DMS53 treated with DMSO at 0.1 percent for 48 hours (cell line): Measurements from ENCODE around the gene POU3F2.
A peak's percentile ranks its signal among the peaks of the same experiment; 100 is the strongest.

ENCODE experiments used
- DNase-seq: peaks from one replicate; lab custom pipeline; 2025; ENCODE audit not compliant: unreplicated experiment; lab: John Stamatoyannopoulos, UW

Gene POU3F2

GRCh38 chr6:98834060-98835031 is at the start of gene POU3F2:
TSS of gene POU3F2 (plus strand) at chr6:98834574. CDS start at chr6:98834874, 300 bp downstream.
- DNase-seq, result peak; percentile 87

GRCh38 chr6:98787435-98787834 is 46.9 kb upstream of the POU3F2 start:
- DNase-seq, result no peak

- no peak for DNase-seq
Observed at GRCh38 chr6:98787961-98788360, 46.4 kb upstream of the POU3F2 start.

GRCh38 chr6:98794307-98794842 is 40.0 kb upstream of the POU3F2 start:
- no peak for DNase-seq

- no peak for DNase-seq
Observed at GRCh38 chr6:98797217-98797994, 37.0 kb upstream of the POU3F2 start.

- DNase-seq, result no peak
Observed at GRCh38 chr6:98800866-98801265, 33.5 kb upstream of the POU3F2 start.

- DNase-seq, result no peak
Observed at GRCh38 chr6:98808541-98809210, 25.7 kb upstream of the POU3F2 start.

- DNase-seq, result no peak
Observed at GRCh38 chr6:98812220-98812619, 22.2 kb upstream of the POU3F2 start.

GRCh38 chr6:98816799-98817198 is 17.6 kb upstream of the POU3F2 start:
- DNase-seq, result no peak

GRCh38 chr6:98821756-98822405 is 12.5 kb upstream of the POU3F2 start:
- no peak for DNase-seq

GRCh38 chr6:98823428-98824161 is 10.8 kb upstream of the POU3F2 start:
- DNase-seq, result no peak

GRCh38 chr6:98824162-98824901 is 10.0 kb upstream of the POU3F2 start:
- DNase-seq, result no peak

GRCh38 chr6:98824902-98825599 is 9.3 kb upstream of the POU3F2 start:
- DNase-seq, result no peak

- DNase-seq, result no peak
Observed at GRCh38 chr6:98825600-98826230, 8.7 kb upstream of the POU3F2 start.

GRCh38 chr6:98827295-98828159 is 6.8 kb upstream of the POU3F2 start:
- DNase-seq, result no peak

GRCh38 chr6:98828211-98828788 is 6.1 kb upstream of the POU3F2 start:
- no peak for DNase-seq

- DNase-seq, result peak; percentile 67
Observed at GRCh38 chr6:98828941-98829411, 5.4 kb upstream of the POU3F2 start.
